GM12891 (cell line): Measurements from ENCODE around the gene TNFAIP2.

Source experiments
- PAX5 ChIP-seq: IDR thresholded peaks from 2 replicates; pipeline ENCODE4 v1.6.1; 2011; ENCODE audit warnings: low read length, moderate library complexity, mild to moderate bottlenecking; ENCODE audit not compliant: insufficient read depth, severe bottlenecking
- POLR2A ChIP-seq: IDR thresholded peaks from 2 replicates; pipeline ENCODE4 v1.6.1; 2011; ENCODE audit warnings: low read depth, low read length, control low read depth
- POLR2AphosphoS5 ChIP-seq: IDR thresholded peaks from 2 replicates; pipeline ENCODE4 v1.6.1; 2011; ENCODE audit warnings: low read depth, low read length, control low read depth
- POU2F2 ChIP-seq: IDR thresholded peaks from 2 replicates; pipeline ENCODE4 v1.6.1; 2011; ENCODE audit warnings: low read depth, mild to moderate bottlenecking, control low read depth, low read length, moderate library complexity
- SPI1 ChIP-seq: IDR thresholded peaks from 2 replicates; pipeline ENCODE4 v1.6.1; 2011; ENCODE audit warnings: low read depth, low read length, control low read depth
- TAF1 ChIP-seq: IDR thresholded peaks from 2 replicates; pipeline ENCODE4 v1.6.1; 2011; ENCODE audit warnings: low read depth, low read length, control low read depth

- TF ChIP-seq POLR2A (no peak), POLR2AphosphoS5 (no peak), SPI1 (no peak), TAF1 (no peak), POU2F2 (no peak), PAX5 (no peak)
Measured at GRCh38 chr14:103184046-103184445, 60.8 kb downstream of the TNFAIP2 start.
